H9 (cell line): ENCODE data around the gene URB1. TPM values are rescaled to one million over a fixed set of nuclear protein-coding genes. Genes with fewer than 3 reads are reported as not detected.

Experiments
- DNase-seq: peaks from one replicate; pipeline ENCODE4 v3.0.0-alpha.2; 2017
- H2AFZ ChIP-seq: one replicate; pipeline ENCODE4 v1.6.1; 2013; ENCODE audit warnings: mild to moderate bottlenecking, low read length, control low read depth, moderate library complexity
- H2AK5ac ChIP-seq: 2 replicates; pipeline ENCODE4 v1.6.1; 2013; ENCODE audit warnings: low read length, control low read depth, mixed read lengths; ENCODE audit not compliant: insufficient read length
- H2BK120ac ChIP-seq: one replicate; pipeline ENCODE4 v1.6.1; 2013; ENCODE audit warnings: low read depth, mild to moderate bottlenecking, low read length, control low read depth, inconsistent platforms; ENCODE audit not compliant: poor library complexity, severe bottlenecking
- H2BK12ac ChIP-seq: 2 replicates; pipeline ENCODE4 v1.6.1; 2013; ENCODE audit warnings: low read length, control low read depth, mixed read lengths, low read depth; ENCODE audit not compliant: insufficient read length
- H2BK15ac ChIP-seq: 2 replicates; pipeline ENCODE4 v1.6.1; 2013; ENCODE audit warnings: low read depth, low read length, control low read depth
- H2BK20ac ChIP-seq: one replicate; pipeline ENCODE4 v1.6.1; 2013; ENCODE audit warnings: low read depth, mild to moderate bottlenecking, low read length, control low read depth, inconsistent platforms; ENCODE audit not compliant: poor library complexity, severe bottlenecking
- H2BK5ac ChIP-seq: 2 replicates; pipeline ENCODE4 v1.6.1; 2013; ENCODE audit warnings: low read length, control low read depth, mixed read lengths; ENCODE audit not compliant: insufficient read length
- H3K14ac ChIP-seq: 2 replicates; pipeline ENCODE4 v1.6.1; 2013; ENCODE audit warnings: low read length, control low read depth; ENCODE audit not compliant: insufficient read depth
- H3K18ac ChIP-seq: 2 replicates; pipeline ENCODE4 v1.6.1; 2013; ENCODE audit warnings: low read depth, mild to moderate bottlenecking, mixed read lengths, low read length, control low read depth; ENCODE audit not compliant: insufficient read length
- H3K23ac ChIP-seq: 2 replicates; pipeline ENCODE4 v1.6.1; 2013; ENCODE audit warnings: low read length, control low read depth, mixed read lengths, low read depth; ENCODE audit not compliant: insufficient read length
- H3K23me2 ChIP-seq: 2 replicates; pipeline ENCODE4 v1.6.1; 2013; ENCODE audit warnings: low read depth, mild to moderate bottlenecking, mixed read lengths, low read length, control low read depth; ENCODE audit not compliant: insufficient read length, poor library complexity, severe bottlenecking
- H3K27ac ChIP-seq: 2 replicates; pipeline ENCODE4 v1.5.1; 2013; ENCODE audit warnings: low read length, control low read depth, mixed read lengths, low read depth; ENCODE audit not compliant: insufficient read length
- H3K27me3 ChIP-seq: 2 replicates; pipeline ENCODE4 v1.6.1; 2013; ENCODE audit warnings: low read length, control low read depth, inconsistent platforms; ENCODE audit not compliant: insufficient read depth
- H3K4ac ChIP-seq: 2 replicates; pipeline ENCODE4 v1.6.1; 2013; ENCODE audit warnings: low read depth, mild to moderate bottlenecking, control low read depth, inconsistent platforms, low read length, moderate library complexity
- H3K4me1 ChIP-seq: 2 replicates; pipeline ENCODE4 v1.6.1; 2013; ENCODE audit warnings: low read length, control low read depth, inconsistent platforms; ENCODE audit not compliant: insufficient read depth
- H3K4me2 ChIP-seq: 2 replicates; pipeline ENCODE4 v1.6.1; 2013; ENCODE audit warnings: low read length, control low read depth, mixed read lengths; ENCODE audit not compliant: insufficient read length, insufficient read depth
- H3K56ac ChIP-seq: 2 replicates; pipeline ENCODE4 v1.6.1; 2013; ENCODE audit warnings: low read depth, mild to moderate bottlenecking, mixed read lengths, low read length, control low read depth; ENCODE audit not compliant: insufficient read length
- H3K79me1 ChIP-seq: 2 replicates; pipeline ENCODE4 v1.6.1; 2013; ENCODE audit warnings: low read depth, mild to moderate bottlenecking, moderate library complexity, low read length, control low read depth, inconsistent platforms; ENCODE audit not compliant: insufficient read depth, poor library complexity, severe bottlenecking
- H3K79me2 ChIP-seq: 2 replicates; pipeline ENCODE4 v1.6.1; 2013; ENCODE audit warnings: low read length, control low read depth, inconsistent platforms; ENCODE audit not compliant: insufficient read depth
- H3K9ac ChIP-seq: 2 replicates; pipeline ENCODE4 v1.6.1; 2013; ENCODE audit warnings: low read length, control low read depth, mixed read lengths; ENCODE audit not compliant: insufficient read length; ENCODE audit errors: extremely low read depth
- H3K9me3 ChIP-seq: one replicate; pipeline ENCODE4 v1.6.1; 2013; ENCODE audit warnings: low read depth, low read length, inconsistent platforms; ENCODE audit not compliant: control insufficient read depth
- H3T11ph ChIP-seq: one replicate; pipeline ENCODE4 v1.6.1; 2013; ENCODE audit warnings: mild to moderate bottlenecking, low read length, control low read depth, inconsistent platforms
- H4K20me1 ChIP-seq: one replicate; pipeline ENCODE4 v1.6.1; 2013; ENCODE audit not compliant: control insufficient read depth, insufficient read length, insufficient read depth
- H4K5ac ChIP-seq: 2 replicates; pipeline ENCODE4 v1.6.1; 2013; ENCODE audit warnings: low read depth, mild to moderate bottlenecking, mixed read lengths, low read length, control low read depth; ENCODE audit not compliant: insufficient read length
- H4K8ac ChIP-seq: replicated peaks from 2 replicates; pipeline ENCODE4 v1.6.1; 2013; ENCODE audit warnings: low read length, control low read depth, mixed read lengths, low read depth; ENCODE audit not compliant: insufficient read length
- H4K91ac ChIP-seq: 2 replicates; pipeline ENCODE4 v1.6.1; 2013; ENCODE audit warnings: low read depth, mild to moderate bottlenecking, moderate library complexity, mixed read lengths, low read length, control low read depth; ENCODE audit not compliant: insufficient read length
- H3K27ac Mint-ChIP-seq, 3 experiments: 2 replicates in 2 of 3; 3 replicates in 1 of 3; pipeline ENCODE4 v1.8.0; 2020 to 2021; ENCODE audit warnings: mixed read lengths in 3 of 3, mild to moderate bottlenecking in 1 of 3, moderate library complexity in 1 of 3
- H3K27me3 Mint-ChIP-seq: 2 replicates; pipeline ENCODE4 v1.8.0; 2021; ENCODE audit warnings: low read depth, mild to moderate bottlenecking, moderate library complexity, mixed read lengths
- H3K36me3 Mint-ChIP-seq, 3 experiments: 2 replicates in 2 of 3; 3 replicates in 1 of 3; pipeline ENCODE4 v1.8.0; 2020 to 2021; ENCODE audit warnings: low read depth in 3 of 3, mixed read lengths in 3 of 3; ENCODE audit not compliant: insufficient read depth in 1 of 3
- H3K4me1 Mint-ChIP-seq, 2 experiments: 2 replicates each; pipeline ENCODE4 v1.8.0; 2020; ENCODE audit warnings: mixed read lengths in 2 of 2
- H3K4me3 Mint-ChIP-seq, 2 experiments: 2 replicates in 1 of 2; 3 replicates in 1 of 2; pipeline ENCODE4 v1.8.0; 2020 to 2021; ENCODE audit warnings: mild to moderate bottlenecking in 2 of 2, mixed read lengths in 2 of 2, moderate library complexity in 1 of 2
- H3K9me3 Mint-ChIP-seq, 2 experiments: 2 replicates in 1 of 2; 3 replicates in 1 of 2; pipeline ENCODE4 v1.8.0; 2020; ENCODE audit warnings: mild to moderate bottlenecking in 2 of 2, mixed read lengths in 2 of 2, moderate library complexity in 1 of 2
- CTCF ChIP-seq: fragments of 200-600 bp; sonication (generic); conservative IDR thresholded peaks from 3 replicates; pipeline ENCODE4 v1.8.0; 2021; ENCODE audit warnings: antibody characterized with exemption, mild to moderate bottlenecking
- WGBS: extraction: QIAGEN DNeasy Blood & Tissue Kit; methylation state at CpG from one replicate; pipeline ENCODE4 v1.1.7; 2013; ENCODE audit warnings: missing lambda C conversion rate, low lambda C conversion rate, mixed read lengths; ENCODE audit not compliant: insufficient read length; ENCODE audit errors: extremely low coverage; 5-methylcytosine and 5-hydroxymethylcytosine counted together
- total RNA-seq: library from RNA; stranded (reverse); gene quantifications from 2 replicates; pipeline ENCODE4 v1.2.1, GENCODE V29; 2021

Gene URB1
- total RNA-seq, 1 experiment from 2014 or later: 23.5 TPM

DNA sequence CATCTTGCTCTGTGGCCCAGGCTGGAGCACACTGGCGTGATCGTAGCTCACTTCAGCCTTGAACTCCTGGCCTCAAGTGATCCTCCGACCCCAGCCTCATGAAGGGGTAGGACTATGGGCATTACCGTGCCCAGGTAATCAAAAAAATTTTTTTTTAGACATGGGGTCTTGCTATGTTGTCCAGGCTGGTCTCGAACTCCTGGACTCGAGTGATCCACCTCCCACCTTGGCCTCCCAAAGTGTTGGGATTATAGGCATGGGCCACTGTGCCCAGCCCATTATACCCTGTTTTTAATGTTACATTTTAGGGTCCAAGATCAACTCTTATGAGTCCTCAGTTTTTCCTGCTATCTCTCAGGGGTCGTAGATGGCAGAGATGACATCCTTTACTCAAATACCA, 87.8 kb downstream of the URB1 start:
- no peak overlapping the region for H3K27ac Mint-ChIP-seq
- Histone ChIP-seq H3K9ac (no peak overlapping the region), H3K23me2 (no peaks in the 10 kb centered on the region), H3K56ac (no peak overlapping the region), H3K79me2 (no peaks in the 10 kb centered on the region), H2AK5ac (no peak overlapping the region), H3K4ac (no peak overlapping the region), H2BK20ac (no peak overlapping the region), H4K20me1 (no peaks in the 10 kb centered on the region), H4K91ac (no peak overlapping the region), H3K27ac (no peak overlapping the region), H3T11ph (no peak overlapping the region), H3K4me2 (no peak overlapping the region), H3K23ac (no peak overlapping the region), H3K14ac (no peak overlapping the region), H2BK15ac (no peak overlapping the region), H4K5ac (no peak overlapping the region), H3K27me3 (no peaks in the 10 kb centered on the region), H2BK12ac (no peak overlapping the region), H3K4me1 (no peaks in the 10 kb centered on the region), H3K18ac (no peak overlapping the region), H2BK120ac (no peak overlapping the region), H4K8ac (no peak overlapping the region), H2AFZ (no peak overlapping the region), H2BK5ac (no peak overlapping the region), H3K9me3 (no peaks in the 10 kb centered on the region), H3K79me1 (no peaks in the 10 kb centered on the region)
- WGBS: no CpG with 5 or more reads among the region's 7 CpGs
- H3K36me3 Mint-ChIP-seq: peaks cover 3 to 26% (median 5%) of the 10 kb centered on the region in 3 experiments; a peak in 5 of 7 replicates
- no peaks in the 10 kb centered on the region for H3K27me3 Mint-ChIP-seq
- H3K4me3 Mint-ChIP-seq: no peak overlapping the region
- no peak for DNase-seq
- peaks cover 11 to 14% of the 10 kb centered on the region in 2 experiments for H3K4me1 Mint-ChIP-seq
- no peak for TF ChIP-seq CTCF
- no peaks in the 10 kb centered on the region for H3K9me3 Mint-ChIP-seq
